DMS79 treated with DMSO at 0.1 percent for 48 hours (cell line): ENCODE data around the gene PEX7.
"Not testable (repeated sequence)": the region's sequence is repeated elsewhere in the genome, so short reads cannot be mapped to it uniquely, and the experiment has no call there.

Experiments used
- DNase-seq: peaks from one replicate; lab custom pipeline; 2025; lab: John Stamatoyannopoulos, UW

Gene PEX7

GRCh38 chr6:136840276-136841001, 18.0 kb downstream of the PEX7 start:
- no peak for DNase-seq

GRCh38 chr6:136843210-136843609, 20.8 kb downstream of the PEX7 start:
- no peak for DNase-seq

- peak; percentile 12 for DNase-seq
Observed at GRCh38 chr6:136846046-136846445, 23.7 kb downstream of the PEX7 start.

- DNase-seq: not testable (repeated sequence)
Observed at GRCh38 chr6:136846477-136846876, 24.1 kb downstream of the PEX7 start.

GRCh38 chr6:136849979-136850563, 27.7 kb downstream of the PEX7 start:
- DNase-seq: not testable (repeated sequence)

- DNase-seq: no peak
Observed at GRCh38 chr6:136859430-136859829, 37.0 kb downstream of the PEX7 start.

GRCh38 chr6:136860043-136860442, 37.7 kb downstream of the PEX7 start:
- no peak for DNase-seq

- DNase-seq: no peak
Observed at GRCh38 chr6:136862662-136863061, 40.3 kb downstream of the PEX7 start.

- no peak for DNase-seq
Observed at GRCh38 chr6:136863752-136864151, 41.4 kb downstream of the PEX7 start.

- no peak for DNase-seq
Observed at GRCh38 chr6:136864676-136865075, 42.3 kb downstream of the PEX7 start.

GRCh38 chr6:136866872-136867416, 44.6 kb downstream of the PEX7 start:
- DNase-seq: no peak

GRCh38 chr6:136869451-136869850, 47.1 kb downstream of the PEX7 start:
- DNase-seq: no peak

- DNase-seq: peak; percentile 11
Observed at GRCh38 chr6:136873748-136874147, 51.4 kb downstream of the PEX7 start.

- DNase-seq: not testable (repeated sequence)
Observed at GRCh38 chr6:136876469-136876868, 54.1 kb downstream of the PEX7 start.

GRCh38 chr6:136880748-136881460, 58.5 kb downstream of the PEX7 start:
- no peak for DNase-seq

GRCh38 chr6:136886091-136886490, 63.7 kb downstream of the PEX7 start:
- DNase-seq: no peak

GRCh38 chr6:136887953-136888352, 65.6 kb downstream of the PEX7 start:
- DNase-seq: no peak

GRCh38 chr6:136889271-136890193, 67.1 kb downstream of the PEX7 start:
- no peak for DNase-seq

GRCh38 chr6:136890194-136890839, 67.9 kb downstream of the PEX7 start:
- DNase-seq: no peak

- no peak for DNase-seq
Observed at GRCh38 chr6:136890986-136891385, 68.6 kb downstream of the PEX7 start.

GRCh38 chr6:136893187-136893586, 70.8 kb downstream of the PEX7 start:
- DNase-seq: no peak
